Stimulated activated CD4-positive, alpha-beta T cell treated with anti-CD3 and anti-CD28 coated beads, Interleukin-12 subunit alpha, Interleukin-12 subunit beta, amount 100 ng/mL, for 4 hours (primary cell): ENCODE results near the gene REG3G.

Source experiments
- DNase-seq: peaks from one replicate; pipeline ENCODE4 v3.0.0-alpha.2; 2020

Gene REG3G

DNA sequence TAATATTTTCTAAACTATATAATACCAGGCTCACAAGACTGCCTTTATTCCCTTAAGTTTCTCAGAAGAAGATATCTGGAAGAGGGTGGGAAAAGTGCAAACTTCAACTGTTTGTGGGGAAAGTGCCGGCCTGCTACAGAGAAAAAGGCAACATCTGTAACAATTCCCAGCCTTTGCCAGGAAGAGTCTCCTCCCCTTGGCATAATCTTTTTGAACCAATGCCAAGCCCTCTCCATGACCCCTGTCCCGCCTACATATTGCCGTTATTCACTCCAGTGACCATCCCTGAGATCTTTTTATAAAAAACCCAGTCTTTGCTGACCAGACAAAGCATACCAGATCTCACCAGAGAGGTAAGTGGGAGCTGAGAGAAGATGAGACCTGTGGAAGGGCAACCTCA lies at the start of gene REG3G:
TSS of gene REG3G (plus strand) at position 282 of the 400 bp plus-strand sequence. CDS start 392 bp downstream, outside the sequence.
- DNase-seq = no peak

DNA sequence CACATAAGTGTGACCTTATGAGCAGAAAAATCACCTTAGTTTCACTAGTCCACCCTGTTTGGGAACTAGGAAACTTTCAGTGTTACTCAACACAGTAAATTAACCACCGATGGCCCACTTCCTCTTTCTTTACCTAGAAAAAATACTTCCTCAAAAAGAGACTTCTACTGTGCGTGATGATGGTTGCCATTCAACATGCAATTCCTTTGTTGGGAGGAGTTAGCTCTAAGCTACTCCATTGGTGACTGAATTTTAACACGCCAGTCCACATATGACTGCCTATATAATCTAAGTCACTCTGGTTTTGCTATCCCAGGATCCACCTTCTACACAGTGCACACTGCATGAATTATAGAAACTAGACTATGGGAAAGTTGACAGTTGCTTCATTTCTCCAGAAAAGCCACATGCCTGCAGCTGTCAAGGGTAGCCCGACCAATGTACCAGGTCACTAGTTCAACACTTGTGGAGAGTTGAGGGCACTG lies 47.8 kb upstream of the REG3G start:
- DNase-seq = no peak

- no peak for DNase-seq
Observed at GRCh38 chr2:78978340-78978739, 47.2 kb upstream of the REG3G start.

GRCh38 chr2:78979380-78980151 lies 45.9 kb upstream of the REG3G start:
- no peak for DNase-seq

GRCh38 chr2:78980152-78980465 lies 45.4 kb upstream of the REG3G start:
- DNase-seq = no peak

DNA sequence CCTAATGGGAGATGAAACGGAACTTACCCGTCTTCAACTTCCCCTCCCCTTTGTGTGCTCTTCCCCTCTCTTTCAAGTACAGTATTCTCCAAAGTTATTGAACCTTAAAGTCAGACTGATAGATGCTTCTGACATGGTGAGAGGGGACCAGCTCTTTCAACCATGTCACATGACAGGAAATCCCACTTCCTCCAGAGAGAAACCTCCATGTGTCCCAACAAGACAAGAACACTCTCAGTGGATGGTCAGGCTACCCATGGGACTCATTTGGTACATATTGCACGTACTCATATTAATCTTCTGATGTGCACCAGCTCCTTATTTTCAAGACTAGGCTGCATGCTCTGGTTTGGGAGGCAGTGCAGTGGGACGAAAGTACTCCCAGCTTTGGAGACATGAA lies 44.6 kb upstream of the REG3G start:
- DNase-seq = no peak

DNA sequence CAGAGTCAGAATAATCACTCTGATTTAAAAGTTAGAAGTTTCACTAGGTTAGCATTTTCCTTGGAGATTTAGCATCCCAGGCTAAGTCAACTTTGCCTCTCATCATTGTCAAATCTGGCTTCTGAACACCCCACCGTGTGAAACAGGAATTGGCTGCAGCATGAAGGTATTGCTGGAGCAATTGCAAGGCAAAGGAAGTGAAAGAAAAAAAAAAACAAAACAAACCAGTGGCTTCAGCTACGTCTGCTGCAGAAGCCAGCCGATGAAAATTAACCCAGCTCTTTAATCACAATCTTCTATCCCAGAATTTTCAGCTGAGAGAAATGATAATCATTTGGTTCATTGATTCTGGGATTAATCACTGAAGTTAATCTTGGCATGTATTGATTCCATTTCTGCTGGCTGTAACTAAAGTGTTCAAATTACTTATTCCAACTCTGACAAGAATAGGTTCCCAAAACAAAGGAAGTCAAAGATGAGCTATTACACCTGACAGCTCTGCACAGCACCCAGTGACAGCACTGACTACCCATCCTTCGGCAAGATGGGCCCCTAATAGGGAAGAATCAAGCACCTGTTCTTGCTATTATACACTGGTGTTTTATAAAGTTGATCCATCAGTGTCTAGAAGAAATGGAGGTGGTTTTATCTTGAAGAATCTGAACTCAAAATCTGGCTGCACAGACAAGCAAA lies 42.7 kb upstream of the REG3G start:
- no peak for DNase-seq

DNA sequence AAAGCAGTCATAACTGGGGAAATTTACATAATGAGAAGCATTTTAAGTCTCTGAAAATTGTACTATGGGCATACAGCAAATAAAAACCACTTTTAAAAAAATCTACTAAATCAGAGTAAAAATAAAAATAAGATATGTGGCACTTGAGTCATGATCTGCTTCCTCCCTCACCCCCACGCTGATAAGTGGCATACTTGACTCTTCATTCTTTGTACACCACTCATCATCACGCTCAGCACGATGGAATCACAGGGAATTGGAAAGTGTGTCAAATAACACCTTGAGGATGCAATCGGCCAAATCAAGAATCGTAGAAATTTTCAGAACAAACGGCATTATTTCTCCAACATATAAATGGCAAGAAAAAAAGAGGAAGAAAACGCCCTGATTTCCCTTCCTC lies 41.1 kb upstream of the REG3G start:
- DNase-seq = no peak

DNA sequence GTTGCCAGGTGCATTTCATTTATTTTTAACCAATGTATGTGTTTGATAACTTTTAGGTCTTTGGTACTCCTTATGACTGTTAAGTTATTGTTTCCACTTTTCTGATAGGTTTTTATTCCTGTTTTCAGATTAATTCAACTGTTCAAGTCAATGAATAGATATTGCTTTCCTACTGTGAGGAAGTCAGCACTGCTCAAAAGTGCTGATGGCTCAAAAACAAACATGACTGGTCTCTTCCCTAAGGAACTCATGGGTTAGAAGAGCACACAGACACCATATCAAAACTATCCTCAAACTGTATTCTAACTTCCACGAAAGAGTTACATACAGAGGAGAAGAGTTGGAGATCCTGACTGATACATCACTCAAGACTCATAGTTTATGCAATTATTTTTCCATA lies 39.9 kb upstream of the REG3G start:
- no peak for DNase-seq

GRCh38 chr2:78989051-78989450 lies 36.5 kb upstream of the REG3G start:
- DNase-seq = no peak

GRCh38 chr2:78992451-78992806 lies 33.1 kb upstream of the REG3G start:
- DNase-seq = no peak

GRCh38 chr2:78992807-78993517 lies 32.5 kb upstream of the REG3G start:
- DNase-seq = no peak

GRCh38 chr2:78993518-78994148 lies 31.9 kb upstream of the REG3G start:
- no peak for DNase-seq

GRCh38 chr2:78994789-78995188 lies 30.7 kb upstream of the REG3G start:
- no peak for DNase-seq

DNA sequence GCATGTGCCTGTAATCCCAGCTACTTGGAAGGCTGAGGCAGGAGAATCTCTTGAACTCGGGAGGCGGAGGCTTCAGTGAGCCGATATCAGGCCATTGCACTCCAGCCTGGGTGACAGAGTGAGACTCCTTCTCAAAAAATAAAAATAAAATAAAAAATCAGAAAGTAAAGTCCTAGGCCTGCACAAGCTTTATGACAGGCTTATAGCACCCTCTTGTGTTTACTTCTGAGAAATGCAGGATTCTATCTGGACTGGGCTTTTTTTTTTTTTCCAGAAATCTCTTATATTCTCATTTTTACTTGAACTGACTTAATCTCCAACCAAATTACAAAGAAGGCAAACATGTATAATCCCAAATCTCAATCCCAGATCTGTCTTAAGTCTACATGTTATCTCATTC lies 26.1 kb upstream of the REG3G start:
- DNase-seq = no peak

GRCh38 chr2:79000008-79000576 lies 25.4 kb upstream of the REG3G start:
- no peak for DNase-seq

DNA sequence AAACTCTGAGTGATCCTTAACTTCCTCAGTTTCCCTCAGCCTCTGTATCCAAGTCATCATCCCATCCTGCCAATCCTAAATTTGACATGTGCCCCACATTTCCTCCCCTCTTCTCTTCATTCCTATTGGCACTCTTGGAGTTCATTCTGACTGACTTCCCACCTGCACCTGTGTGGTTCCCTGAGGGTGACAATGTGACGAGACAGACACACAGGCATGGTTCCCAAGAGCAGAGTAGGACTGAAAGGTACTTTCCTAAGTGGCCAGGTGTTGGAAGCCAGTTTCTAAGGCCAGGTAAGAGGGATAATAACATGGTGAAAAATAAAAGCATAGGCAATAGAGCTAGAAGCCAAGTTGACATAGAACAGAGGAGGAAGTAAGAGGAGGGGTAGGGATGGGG lies 24.2 kb upstream of the REG3G start:
- DNase-seq = no peak

GRCh38 chr2:79004680-79005079 lies 20.8 kb upstream of the REG3G start:
- no peak for DNase-seq

GRCh38 chr2:79005216-79005615 lies 20.3 kb upstream of the REG3G start:
- DNase-seq = no peak

- DNase-seq = no peak
Observed at GRCh38 chr2:79009388-79009787, 16.1 kb upstream of the REG3G start.

DNA sequence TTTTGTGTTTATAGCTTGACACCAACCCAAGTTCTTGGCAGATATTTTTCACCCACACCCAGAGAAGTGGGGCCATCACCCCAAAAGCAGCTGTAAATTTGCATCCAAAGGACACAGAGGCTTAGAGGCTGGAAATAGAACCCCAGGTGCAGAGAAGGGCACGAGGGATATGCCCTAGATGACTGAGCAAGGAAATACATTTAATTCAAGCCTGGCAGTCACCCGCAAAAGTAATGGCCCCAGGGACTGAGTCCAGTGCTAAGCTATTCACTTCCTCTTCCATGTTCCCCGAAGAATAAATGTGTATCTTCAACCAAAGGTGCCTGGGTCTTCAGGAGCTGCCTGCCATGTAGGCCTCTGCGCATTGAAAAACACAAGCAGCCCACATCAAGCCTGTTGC lies 14.0 kb upstream of the REG3G start:
- no peak for DNase-seq

- no peak for DNase-seq
Observed at GRCh38 chr2:79013629-79014028, 11.9 kb upstream of the REG3G start.

- no peak for DNase-seq
Observed at GRCh38 chr2:79016342-79016741, 9.2 kb upstream of the REG3G start.
